Spleen (tissue), 7 donors: ENCODE measurements around the gene OPHN1.

Experiments used
- POLR2A ChIP-seq, 3 donors: fragments of 450-650 bp; IDR thresholded peaks; one replicate each; pipeline ENCODE4 v1.5.1; 2017; ENCODE audit warnings: antibody characterized with exemption in 3 of 3, mild to moderate bottlenecking in 1 of 3
- TF ChIP-seq, protein P1 (sequence below), 11 experiments: fragments of 200-600 bp in 7 of 11; fragments of 450-650 bp in 4 of 11; sonication (generic) in 4 of 11; IDR thresholded peaks in 8 of 11; conservative IDR thresholded peaks in 3 of 11; 1 replicate in 7 of 11; 2 replicates in 4 of 11; pipeline versions ENCODE4 v1.4.0 to v1.8.0; 2016 to 2021; ENCODE audit warnings: antibody characterized with exemption in 11 of 11, inconsistent platforms in 4 of 11, mild to moderate bottlenecking in 1 of 11
- donor health status: DM: no; HTN: no; CAD: no; lungs with moderate emphysema.
- donor health status: DM: no; HTN: no; CAD: no.
- donor health status: DM: no; HTN: no; CAD: no.

DNA sequence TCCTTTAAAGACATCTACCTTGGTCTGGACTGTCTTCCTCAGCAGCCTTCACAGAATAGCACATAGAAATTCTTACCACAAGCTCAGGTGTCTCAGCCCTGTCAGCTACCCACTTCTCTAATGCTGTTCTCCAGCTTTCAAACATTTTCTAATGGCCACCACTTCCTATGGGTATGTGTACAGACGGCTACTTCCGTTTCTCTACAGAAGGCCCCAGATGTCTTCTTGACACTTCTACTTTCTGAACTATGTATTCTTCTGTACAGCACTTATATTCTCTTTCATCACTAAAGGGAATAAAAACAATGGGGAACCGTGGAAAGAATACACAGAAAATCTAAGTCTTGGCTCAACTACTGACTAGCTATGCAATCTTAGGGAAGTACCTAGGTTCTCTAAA lies 13.3 kb downstream of the OPHN1 start:
- TF ChIP-seq, protein P1, sequence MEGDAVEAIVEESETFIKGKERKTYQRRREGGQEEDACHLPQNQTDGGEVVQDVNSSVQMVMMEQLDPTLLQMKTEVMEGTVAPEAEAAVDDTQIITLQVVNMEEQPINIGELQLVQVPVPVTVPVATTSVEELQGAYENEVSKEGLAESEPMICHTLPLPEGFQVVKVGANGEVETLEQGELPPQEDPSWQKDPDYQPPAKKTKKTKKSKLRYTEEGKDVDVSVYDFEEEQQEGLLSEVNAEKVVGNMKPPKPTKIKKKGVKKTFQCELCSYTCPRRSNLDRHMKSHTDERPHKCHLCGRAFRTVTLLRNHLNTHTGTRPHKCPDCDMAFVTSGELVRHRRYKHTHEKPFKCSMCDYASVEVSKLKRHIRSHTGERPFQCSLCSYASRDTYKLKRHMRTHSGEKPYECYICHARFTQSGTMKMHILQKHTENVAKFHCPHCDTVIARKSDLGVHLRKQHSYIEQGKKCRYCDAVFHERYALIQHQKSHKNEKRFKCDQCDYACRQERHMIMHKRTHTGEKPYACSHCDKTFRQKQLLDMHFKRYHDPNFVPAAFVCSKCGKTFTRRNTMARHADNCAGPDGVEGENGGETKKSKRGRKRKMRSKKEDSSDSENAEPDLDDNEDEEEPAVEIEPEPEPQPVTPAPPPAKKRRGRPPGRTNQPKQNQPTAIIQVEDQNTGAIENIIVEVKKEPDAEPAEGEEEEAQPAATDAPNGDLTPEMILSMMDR (IDR thresholded peaks at IDR 0.05 in 8 of 11, conservative IDR thresholded peaks at IDR 0.05 in 3 of 11): no peak
- TF ChIP-seq POLR2A (IDR thresholded peaks at IDR 0.05): no peak
